Panc1 (cell line): ENCODE measurements around the gene TERT. TPM values are rescaled to one million over a fixed set of nuclear protein-coding genes. Genes with fewer than 3 reads are reported as not detected.

Experiments used
- ATAC-seq: fragments of 200-7000 bp; cut with Tn5 transposase; 2 replicates; pipeline ENCODE4 v1.9.1; 2020; ENCODE audit warnings: mild to moderate bottlenecking, moderate library complexity
- BruUV-seq: library from RNA; stranded (reverse); fragments of 400-500 nt; replicated peaks from 2 replicates; lab custom pipeline; 2021; lab: Mats Ljungman, UMichigan
- CTCF ChIA-PET: fragments of 300-600 bp; sonication (Branson Sonifier 250); formaldehyde crosslinking; loops from one replicate; lab custom pipeline; 2022; ENCODE audit warnings: antibody characterized with exemption; lab: Charles Lee
- POLR2A ChIA-PET: fragments of 300-600 bp; sonication (Branson Sonifier 250); formaldehyde crosslinking; loops from one replicate; lab custom pipeline; 2022; ENCODE audit warnings: antibody characterized with exemption; lab: Charles Lee
- DNase-seq: peaks from one replicate; pipeline ENCODE4 v3.0.0-alpha.2; 2010; ENCODE audit warnings: low read depth, low spot score
- H3K27ac ChIP-seq: 2 replicates; pipeline ENCODE4 v1.5.1; 2011; ENCODE audit warnings: mild to moderate bottlenecking, low read length, inconsistent platforms
- H3K27me3 ChIP-seq: fragments of 200-500 bp; sonication (Bioruptor generic); 2 replicates; pipeline ENCODE4 v1.6.0; 2014; ENCODE audit warnings: low read length, inconsistent platforms; ENCODE audit not compliant: control insufficient read depth, insufficient read depth
- H3K36me3 ChIP-seq: fragments of 200-500 bp; sonication (Bioruptor generic); 2 replicates; pipeline ENCODE4 v1.5.1; 2014; ENCODE audit warnings: inconsistent platforms, mild to moderate bottlenecking, low read length, moderate library complexity; ENCODE audit not compliant: control insufficient read depth, insufficient read depth
- H3K4me1 ChIP-seq: 2 replicates; pipeline ENCODE4 v1.5.1; 2011; ENCODE audit warnings: inconsistent platforms, mild to moderate bottlenecking, low read length, moderate library complexity; ENCODE audit not compliant: control insufficient read depth, insufficient read depth
- H3K4me3 ChIP-seq, 2 experiments: 2 replicates each; pipeline ENCODE4 v1.5.1; 2011 to 2012; ENCODE audit warnings: low read depth in 2 of 2, low read length in 2 of 2, mild to moderate bottlenecking in 2 of 2, inconsistent platforms in 1 of 2, moderate library complexity in 1 of 2
- H3K9me3 ChIP-seq: fragments of 200-500 bp; sonication (Bioruptor generic); 2 replicates; pipeline ENCODE4 v1.5.1; 2014; ENCODE audit warnings: low read depth, mild to moderate bottlenecking, inconsistent platforms, low read length, moderate library complexity; ENCODE audit not compliant: control insufficient read depth, insufficient read depth
- CTCF ChIP-seq: fragments of 450-650 bp; IDR thresholded peaks from 2 replicates; pipeline ENCODE4 v1.5.1; 2017; ENCODE audit warnings: mild to moderate bottlenecking
- POLR2AphosphoS5 ChIP-seq: IDR thresholded peaks from 2 replicates; pipeline ENCODE4 v1.6.1; 2012; ENCODE audit warnings: mild to moderate bottlenecking, low read depth, low read length, moderate library complexity
- REST ChIP-seq, 2 experiments: IDR thresholded peaks; 2 replicates each; pipeline ENCODE4 v1.6.1; 2011 to 2012; ENCODE audit warnings: low read depth in 2 of 2, control low read depth in 1 of 2, low read length in 1 of 2, mild to moderate bottlenecking in 1 of 2, moderate library complexity in 1 of 2; ENCODE audit not compliant: insufficient read depth in 1 of 2
- SIN3A ChIP-seq: IDR thresholded peaks from 2 replicates; pipeline ENCODE4 v1.6.1; 2012; ENCODE audit warnings: low read depth, mild to moderate bottlenecking, low read length, moderate library complexity, borderline replicate concordance; ENCODE audit not compliant: insufficient read depth
- TCF7L2 ChIP-seq: IDR thresholded peaks from 2 replicates; pipeline ENCODE4 v1.6.1; 2011; ENCODE audit warnings: mild to moderate bottlenecking, low read depth, low read length, inconsistent platforms
- in situ Hi-C: cut with HindIII; loops from 2 replicates; pipeline ENCODE4 v1.10.0; 2016; ENCODE audit warnings: low sequenced_read_pairs, low pct_unique_long_range_greater_than_20kb
- intact Hi-C: fragments of 100-400 bp; cut with micrococcal nuclease; formaldehyde crosslinking; loops from one replicate; pipeline ENCODE4 v1.10.0; 2022; ENCODE audit not compliant: unreplicated experiment
- total RNA-seq: library from RNA; stranded (reverse); gene quantifications from one replicate; pipeline ENCODE4 v1.2.1, GENCODE V29; 2021; ENCODE audit not compliant: unreplicated experiment

The TERT gene
- total RNA-seq, 1 experiment from 2014 or later = 8.9 TPM

DNA sequence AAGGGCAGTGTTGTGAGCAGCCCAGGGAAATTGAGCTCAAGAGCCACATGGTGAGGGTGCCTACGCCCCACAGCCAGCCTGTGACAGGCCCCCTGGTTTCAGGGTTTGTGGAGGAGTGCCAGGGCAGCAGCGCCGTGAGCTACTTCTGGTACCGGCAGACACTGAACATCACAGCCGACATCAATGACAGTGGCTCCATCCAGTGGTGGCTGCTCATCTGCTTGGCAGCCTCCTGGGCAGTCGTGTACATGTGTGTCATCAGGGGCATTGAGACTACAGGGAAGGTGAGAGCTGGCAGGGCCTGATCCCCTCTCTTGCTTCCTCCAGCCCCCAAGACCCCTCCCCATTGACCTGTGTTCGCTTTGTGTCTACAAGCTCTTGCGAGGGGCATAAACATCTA, 59.5 kb downstream of the TERT start:
- ATAC-seq (no peak), DNase-seq (no peak)
- Histone ChIP-seq H3K4me3 (no peak overlapping the region), H3K27me3 (no peaks in the 10 kb centered on the region), H3K4me1 (no peaks in the 10 kb centered on the region), H3K36me3 (no peaks in the 10 kb centered on the region), H3K27ac (no peak overlapping the region), H3K9me3 (peaks cover 3% of the 10 kb centered on the region; the same call in 1 of the 2 replicates)
- no TSS peak for BruUV-seq
- in situ Hi-C loops = no loop called here
- intact Hi-C loops = no loop called here
- POLR2A ChIA-PET = no interaction called here
- TF ChIP-seq TCF7L2 (no peak), POLR2AphosphoS5 (no peak), REST (IDR thresholded peaks at IDR 0.05; ENCODE audit: insufficient read depth in 1 of 2, low read depth in 2 of 2, low read length in 1 of 2) (no peak), SIN3A (no peak), CTCF (no peak)
- CTCF ChIA-PET = no interaction called here

DNA sequence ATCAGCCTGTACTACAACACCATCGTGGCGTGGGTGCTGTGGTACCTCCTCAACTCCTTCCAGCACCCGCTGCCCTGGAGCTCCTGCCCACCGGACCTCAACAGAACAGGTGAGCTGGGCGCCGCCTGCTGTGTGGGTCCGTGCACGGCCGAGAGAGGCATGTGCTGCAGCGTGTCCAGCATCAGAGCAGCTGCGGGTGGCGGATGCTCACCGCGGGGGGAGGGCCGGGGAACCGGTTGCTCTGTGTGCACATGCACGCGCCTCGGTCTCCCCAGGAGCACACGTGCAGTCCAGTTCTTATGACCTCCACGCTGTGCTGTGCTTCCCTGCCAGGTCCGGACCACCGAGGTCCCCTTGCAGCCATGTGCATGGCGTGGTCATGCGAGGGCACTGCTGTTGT, 62.1 kb downstream of the TERT start:
- intact Hi-C loops = no loop called here
- ATAC-seq = no peak
- POLR2A ChIA-PET = no interaction called here
- no peaks in the 10 kb centered on the region for H3K36me3 ChIP-seq
- CTCF ChIA-PET = no interaction called here
- TF ChIP-seq TCF7L2 = no peak
- no peak for TF ChIP-seq REST (IDR thresholded peaks at IDR 0.05; ENCODE audit: insufficient read depth in 1 of 2, low read depth in 2 of 2, low read length in 1 of 2)
- no peak for TF ChIP-seq SIN3A
- TF ChIP-seq POLR2AphosphoS5 = no peak
- TF ChIP-seq CTCF = no peak
- H3K27ac ChIP-seq = no peak overlapping the region
- H3K4me1 ChIP-seq = peaks cover 2% of the 10 kb centered on the region
- H3K9me3 ChIP-seq = peaks cover 3% of the 10 kb centered on the region; the same call in 1 of the 2 replicates
- no TSS peak for BruUV-seq
- H3K4me3 ChIP-seq = no peak overlapping the region
- in situ Hi-C loops = no loop called here
- H3K27me3 ChIP-seq = no peaks in the 10 kb centered on the region
- no peak for DNase-seq
